T-helper 2 cell treated with Interferon-gamma antibody and Interleukin-4, amounts not matched to agents 100 ng/mL and 5 ng/mL, for 36 hours (primary cell): ENCODE data around the gene DLG2. TPM values are rescaled to one million over a fixed set of nuclear protein-coding genes. Genes with fewer than 3 reads are reported as not detected.

Source experiments
- intact Hi-C: fragments of 100-400 bp; cut with micrococcal nuclease; formaldehyde crosslinking; loops from one replicate; pipeline ENCODE4 v1.15.1; 2023
- total RNA-seq: library from RNA; stranded (reverse); gene quantifications from 2 replicates; pipeline ENCODE4 v1.2.3, GENCODE V29; 2022

The DLG2 gene
- total RNA-seq, 1 donor from 2014 or later = 1.0 TPM

GRCh38 chr11:84241343-84242131 is 1385.6 kb downstream of the DLG2 start:
- intact Hi-C loops = no loop called here

GRCh38 chr11:84240847-84241246 is 1386.3 kb downstream of the DLG2 start:
- intact Hi-C loops = no loop called here

- intact Hi-C loops = no loop called here
Measured at GRCh38 chr11:84236436-84236835, 1390.7 kb downstream of the DLG2 start.

- intact Hi-C loops = no loop called here
Measured at GRCh38 chr11:84234462-84235202, 1392.5 kb downstream of the DLG2 start.

- intact Hi-C loops = no loop called here
Measured at GRCh38 chr11:84234011-84234410, 1393.1 kb downstream of the DLG2 start.

GRCh38 chr11:84232511-84232910 is 1394.6 kb downstream of the DLG2 start:
- intact Hi-C loops = no loop called here

GRCh38 chr11:84230402-84230801 is 1396.7 kb downstream of the DLG2 start:
- intact Hi-C loops = no loop called here

- intact Hi-C loops = no loop called here
Measured at GRCh38 chr11:84227970-84228665, 1399.0 kb downstream of the DLG2 start.

- intact Hi-C loops = no loop called here
Measured at GRCh38 chr11:84224042-84224441, 1403.1 kb downstream of the DLG2 start.

GRCh38 chr11:84218318-84218717 is 1408.8 kb downstream of the DLG2 start:
- intact Hi-C loops = no loop called here

GRCh38 chr11:84215672-84216071 is 1411.5 kb downstream of the DLG2 start:
- intact Hi-C loops = no loop called here

- intact Hi-C loops = no loop called here
Measured at GRCh38 chr11:84214557-84214956, 1412.6 kb downstream of the DLG2 start.

GRCh38 chr11:84212468-84213390 is 1414.4 kb downstream of the DLG2 start:
- intact Hi-C loops = no loop called here

- intact Hi-C loops = no loop called here
Measured at GRCh38 chr11:84211896-84212295, 1415.2 kb downstream of the DLG2 start.

GRCh38 chr11:84194696-84195095 is 1432.4 kb downstream of the DLG2 start:
- intact Hi-C loops = no loop called here

- intact Hi-C loops = no loop called here
Measured at GRCh38 chr11:84193706-84194105, 1433.4 kb downstream of the DLG2 start.

GRCh38 chr11:84188521-84188920 is 1438.6 kb downstream of the DLG2 start:
- intact Hi-C loops = no loop called here

GRCh38 chr11:84173078-84173477 is 1454.1 kb downstream of the DLG2 start:
- intact Hi-C loops = no loop called here

GRCh38 chr11:84165139-84165538 is 1462.0 kb downstream of the DLG2 start:
- intact Hi-C loops = no loop called here

GRCh38 chr11:84164728-84165127 is 1462.4 kb downstream of the DLG2 start:
- intact Hi-C loops = no loop called here

- intact Hi-C loops = no loop called here
Measured at GRCh38 chr11:84163116-84163515, 1464.0 kb downstream of the DLG2 start.
